ENCODE results near the gene CEP170B. TPM values are rescaled to one million over a fixed set of nuclear protein-coding genes. Genes with fewer than 3 reads are reported as not detected.
A peak's percentile ranks its signal among the peaks of the same experiment; 100 is the strongest.
"Not testable (repeated sequence)": the region's sequence is repeated elsewhere in the genome, so short reads cannot be mapped to it uniquely, and the experiment has no call there.

Gene CEP170B
- total RNA-seq, 1 donor from 2014 or later, result 19.2 TPM

DNA sequence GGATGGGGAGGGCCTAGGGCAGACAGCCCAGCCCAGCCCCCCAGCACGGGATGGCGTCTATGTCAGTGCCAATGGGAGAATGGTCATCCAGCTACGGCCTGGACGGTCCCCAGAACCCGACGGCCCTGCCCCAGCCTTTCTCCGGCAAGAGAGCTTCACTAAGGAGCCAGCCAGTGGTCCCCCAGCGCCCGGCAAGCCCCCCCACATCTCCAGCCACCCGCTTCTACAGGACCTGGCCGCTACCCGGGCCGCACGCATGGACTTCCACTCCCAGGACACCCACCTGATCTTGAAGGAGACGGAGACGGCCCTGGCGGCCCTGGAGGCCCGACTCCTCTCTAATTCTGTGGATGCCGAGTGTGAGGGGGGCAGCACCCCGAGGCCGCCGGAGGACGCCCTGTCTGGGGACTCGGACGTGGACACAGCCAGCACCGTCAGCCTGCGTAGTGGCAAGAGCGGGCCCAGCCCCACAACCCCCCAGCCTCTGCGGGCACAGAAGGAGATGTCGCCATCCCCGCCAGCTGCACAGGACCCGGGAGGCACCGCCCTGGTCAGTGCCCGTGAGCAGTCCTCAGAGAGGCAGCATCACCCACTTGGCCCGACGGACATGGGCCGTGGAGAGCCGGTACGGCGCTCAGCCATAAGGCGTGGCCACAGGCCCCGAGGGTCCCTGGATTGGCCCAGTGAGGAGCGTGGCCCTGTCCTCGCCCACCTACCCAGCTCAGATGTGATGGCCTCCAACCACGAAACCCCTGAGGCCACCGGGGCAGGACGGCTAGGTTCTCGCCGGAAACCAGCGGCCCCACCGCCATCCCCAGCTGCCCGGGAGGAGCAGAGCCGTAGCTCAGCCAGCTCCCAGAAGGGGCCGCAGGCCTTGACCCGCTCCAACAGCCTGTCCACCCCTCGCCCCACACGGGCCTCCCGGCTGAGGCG lies 21.9 kb downstream of the CEP170B start:
- DNase-seq (ENCODE audit: low spot score), result no peak
- intact Hi-C loops (cut with DNase I), result no loop called here

DNA sequence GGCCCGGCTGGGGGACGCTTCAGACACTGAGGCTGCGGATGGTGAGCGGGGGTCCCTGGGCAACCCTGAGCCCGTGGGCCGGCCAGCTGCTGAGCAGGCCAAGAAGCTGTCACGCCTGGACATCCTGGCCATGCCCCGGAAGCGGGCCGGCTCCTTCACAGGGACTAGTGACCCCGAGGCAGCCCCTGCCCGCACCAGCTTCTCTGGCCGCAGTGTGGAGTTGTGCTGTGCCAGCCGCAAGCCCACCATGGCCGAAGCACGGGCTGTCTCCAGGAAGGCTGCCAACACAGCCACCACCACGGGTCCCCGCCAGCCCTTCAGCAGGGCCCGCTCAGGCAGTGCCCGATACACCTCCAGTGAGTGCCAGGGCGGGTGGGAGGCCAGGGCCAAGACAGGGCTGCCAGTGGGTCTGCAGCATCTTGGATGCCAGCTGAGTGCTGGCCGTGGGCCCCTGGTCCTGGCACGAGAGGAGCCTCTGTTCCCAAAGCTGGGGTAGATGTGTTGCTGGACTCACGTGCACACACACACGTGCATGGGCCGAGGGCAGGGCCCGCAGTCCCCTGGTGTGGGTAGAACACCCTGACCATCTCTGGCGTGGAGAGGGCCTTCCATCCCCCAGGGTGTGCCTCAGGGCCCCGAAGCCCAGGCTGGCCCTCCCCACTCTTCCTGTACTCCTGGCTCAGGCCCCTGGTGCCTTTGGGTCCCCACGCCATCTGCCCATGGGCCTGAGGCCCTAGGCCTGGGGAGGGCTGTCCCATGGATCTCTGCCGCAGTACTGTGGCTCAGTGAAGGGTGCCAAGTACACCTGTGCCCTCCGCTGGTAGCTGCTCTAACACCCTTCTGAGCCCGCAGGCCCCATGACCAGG lies 22.8 kb downstream of the CEP170B start:
- intact Hi-C loops (cut with DNase I), result no loop called here
- DNase-seq (ENCODE audit: low spot score), result no peak

DNA sequence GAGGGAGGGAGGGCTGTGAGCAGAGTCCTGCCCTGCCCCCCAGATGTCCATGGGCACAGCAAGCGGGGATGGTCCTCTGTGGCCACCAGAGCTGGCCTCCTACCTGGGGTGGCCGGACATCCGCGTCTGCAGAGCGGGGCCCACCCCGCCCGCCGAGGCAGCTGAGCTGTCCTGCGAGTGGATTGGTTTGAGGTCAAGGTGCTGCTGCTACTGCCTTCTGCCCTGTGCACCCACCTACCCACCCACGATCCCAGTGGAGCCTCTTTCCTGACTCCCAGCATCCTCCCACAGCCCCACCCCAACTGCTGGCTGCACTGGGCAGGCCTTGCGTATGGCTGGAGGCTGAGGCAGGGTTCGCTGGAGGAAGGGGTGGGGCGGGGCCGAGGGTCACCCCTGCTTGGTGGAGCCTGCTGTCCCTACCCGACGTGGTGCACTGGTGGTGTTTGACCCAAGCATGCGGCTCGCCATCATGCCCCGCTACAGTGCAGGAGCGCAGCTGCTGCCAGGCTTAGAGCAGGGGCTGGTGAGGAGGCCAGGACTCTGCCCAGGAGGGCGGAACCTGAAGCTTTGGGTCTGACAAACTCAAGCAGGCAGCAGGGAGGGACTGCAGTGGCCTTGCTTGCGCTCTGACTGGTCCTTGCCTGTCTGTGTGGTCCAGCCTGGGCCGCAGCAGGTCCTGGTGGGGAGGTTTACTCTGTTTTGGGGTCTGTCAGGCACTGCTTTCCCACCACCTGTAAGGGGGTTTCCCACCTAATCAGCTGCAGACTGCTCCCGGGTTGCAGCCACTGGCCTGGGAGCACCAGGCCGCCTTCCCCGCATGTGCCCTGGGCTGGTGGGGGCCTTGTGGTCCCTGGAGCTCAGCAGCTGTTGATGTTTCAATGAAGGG lies 23.7 kb downstream of the CEP170B start:
- no peak for DNase-seq (ENCODE audit: low spot score)
- intact Hi-C loops (cut with DNase I), result no loop called here

DNA sequence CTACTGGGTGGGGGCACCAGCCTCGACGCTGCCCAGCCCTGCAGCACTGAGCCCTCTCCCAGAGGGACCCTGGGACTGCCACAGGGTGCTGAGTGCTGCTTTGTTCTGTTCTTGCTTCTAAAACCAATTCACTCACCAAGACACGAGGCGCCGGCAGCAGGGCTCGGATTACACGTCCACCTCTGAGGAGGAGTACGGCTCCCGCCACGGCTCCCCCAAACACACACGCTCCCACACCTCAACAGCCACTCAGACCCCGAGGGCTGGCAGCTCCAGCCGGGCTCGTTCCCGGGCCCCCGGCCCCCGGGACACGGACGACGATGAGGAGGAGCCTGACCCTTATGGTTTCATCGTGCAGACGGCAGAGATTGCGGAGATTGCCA lies 24.3 kb downstream of the CEP170B start:
- peak; percentile 74 for DNase-seq (ENCODE audit: low spot score)
- intact Hi-C loops (cut with DNase I), result no loop called here

DNA sequence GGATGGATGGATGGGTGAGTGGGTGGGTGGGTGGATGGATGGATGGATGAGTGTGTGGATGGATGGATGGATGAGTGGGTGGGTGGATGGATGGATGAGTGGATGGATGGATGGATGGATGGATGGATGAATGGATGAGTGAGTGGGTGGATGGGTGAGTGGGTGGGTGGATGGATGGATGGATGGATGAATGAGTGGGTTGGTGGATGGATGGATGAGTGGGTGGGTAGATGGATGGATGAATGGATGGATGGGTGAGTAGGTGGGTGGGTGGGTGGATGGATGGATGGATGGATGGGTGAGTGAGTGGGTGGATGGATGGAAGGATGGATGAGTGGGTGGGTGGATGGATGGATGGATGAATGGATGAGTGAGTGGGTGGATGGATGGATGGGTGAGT lies 25.2 kb downstream of the CEP170B start:
- intact Hi-C loops (cut with DNase I); DNase-seq (ENCODE audit: low spot score): not testable (repeated sequence)

DNA sequence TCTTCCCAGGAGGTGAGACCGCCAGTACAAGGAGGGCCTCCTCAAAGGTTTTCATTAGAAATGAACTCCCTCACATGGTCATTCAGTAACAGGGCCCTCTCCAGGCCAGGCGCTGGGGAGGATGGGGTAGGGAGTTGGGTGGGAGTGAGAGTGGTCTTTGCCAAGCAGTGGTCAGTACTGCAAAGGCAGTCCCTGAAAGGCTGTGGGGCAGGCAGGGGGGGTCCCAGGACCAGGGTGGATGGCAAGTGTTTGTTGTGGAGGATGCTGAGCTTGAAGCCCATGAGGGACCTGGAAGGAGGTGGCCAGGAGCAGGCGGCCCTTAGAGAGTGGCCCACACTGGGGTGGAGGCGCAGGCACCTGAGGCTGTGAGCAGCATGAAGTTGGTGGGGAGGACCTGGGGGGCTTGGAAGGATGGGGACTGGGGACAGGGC lies 26.1 kb downstream of the CEP170B start:
- intact Hi-C loops (cut with DNase I), result no loop called here
- no peak for DNase-seq (ENCODE audit: low spot score)

DNA sequence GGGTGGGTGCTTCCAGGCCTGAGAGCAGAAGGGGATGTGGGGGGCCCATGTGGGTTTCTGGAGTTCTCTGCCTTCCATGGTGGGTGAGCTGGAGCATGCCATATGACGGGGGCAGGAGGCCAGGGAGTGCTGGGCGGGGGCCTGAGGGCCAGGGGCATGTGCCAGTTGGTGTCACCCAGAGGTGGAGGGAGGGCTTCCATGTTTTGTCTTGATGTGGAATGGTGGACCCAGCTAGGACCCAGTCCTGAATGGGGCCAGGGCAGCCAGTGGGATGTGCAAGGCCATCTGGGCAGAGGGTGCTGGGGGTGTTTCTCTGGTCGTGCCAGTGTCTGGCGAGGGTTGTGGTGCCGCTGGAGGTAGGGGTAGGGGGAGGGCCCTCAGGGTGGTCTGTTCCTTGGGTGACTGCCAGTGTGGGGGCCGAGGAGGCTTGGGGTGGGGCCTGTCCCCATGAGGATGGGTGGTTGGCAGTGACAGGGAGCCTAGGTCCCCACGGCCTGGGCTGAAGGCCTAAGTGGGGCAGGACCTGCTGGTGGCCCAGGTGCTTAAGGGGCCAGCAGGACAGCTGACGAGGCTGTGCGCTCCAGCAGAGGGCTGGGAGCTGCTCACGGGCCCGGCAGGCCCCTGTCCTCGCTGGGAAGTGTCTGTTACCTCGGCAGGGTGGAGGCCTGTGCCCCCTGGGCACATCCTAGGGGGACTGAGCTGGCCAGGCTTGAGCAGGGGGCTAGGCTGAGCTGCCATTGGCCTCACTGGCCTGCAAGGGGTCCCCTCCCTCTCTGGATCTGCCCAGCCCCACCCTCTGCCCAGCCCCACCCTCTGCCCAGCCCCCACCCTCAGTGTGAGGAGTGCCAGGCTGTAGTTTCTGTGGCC lies 26.8 kb downstream of the CEP170B start:
- no peak for DNase-seq (ENCODE audit: low spot score)
- intact Hi-C loops (cut with DNase I), result no loop called here

DNA sequence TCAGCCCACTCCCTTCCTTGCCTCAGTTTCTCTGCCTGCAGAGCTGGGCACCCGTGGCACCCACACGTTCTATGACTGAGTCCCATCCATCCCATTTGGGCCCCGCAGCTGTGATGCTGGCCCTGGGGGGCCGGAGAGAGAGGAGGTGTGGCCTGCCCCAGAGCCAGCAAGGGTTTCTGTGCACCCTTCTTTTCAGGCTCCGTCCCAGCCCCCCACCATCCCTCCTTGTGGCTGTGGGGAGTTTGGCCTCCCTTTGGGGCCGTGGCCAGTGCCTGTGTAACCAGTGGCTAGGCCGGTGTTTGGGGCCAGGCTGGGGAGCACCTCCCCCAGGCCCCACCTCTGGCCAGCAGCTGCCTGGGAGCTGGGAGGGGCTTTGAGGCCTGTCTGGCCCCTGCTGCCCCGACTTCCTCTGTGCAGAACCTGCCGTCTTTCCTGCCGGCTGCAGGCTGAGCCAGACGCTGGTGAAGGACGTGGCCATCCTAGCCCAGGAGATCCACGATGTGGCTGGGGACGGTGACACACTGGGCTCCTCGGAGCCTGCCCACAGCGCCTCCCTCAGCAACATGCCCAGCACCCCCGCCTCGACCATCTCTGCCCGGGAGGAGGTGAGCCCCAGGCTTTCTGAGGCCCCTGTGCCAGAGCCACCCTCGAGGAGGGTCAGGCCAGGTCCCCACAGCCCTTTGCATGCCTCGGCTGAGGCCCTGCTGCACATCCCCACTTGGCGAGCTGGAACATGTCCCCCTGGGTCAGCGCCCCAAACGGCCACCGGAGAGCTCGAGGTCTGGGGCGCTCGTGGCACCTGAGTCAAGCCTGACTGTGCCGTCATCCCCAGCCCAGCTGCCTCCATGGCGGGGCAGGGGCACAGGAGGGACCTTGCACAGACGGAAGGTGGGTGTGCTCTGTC lies 27.7 kb downstream of the CEP170B start:
- intact Hi-C loops (cut with DNase I), result no loop called here
- DNase-seq (ENCODE audit: low spot score), result no peak

DNA sequence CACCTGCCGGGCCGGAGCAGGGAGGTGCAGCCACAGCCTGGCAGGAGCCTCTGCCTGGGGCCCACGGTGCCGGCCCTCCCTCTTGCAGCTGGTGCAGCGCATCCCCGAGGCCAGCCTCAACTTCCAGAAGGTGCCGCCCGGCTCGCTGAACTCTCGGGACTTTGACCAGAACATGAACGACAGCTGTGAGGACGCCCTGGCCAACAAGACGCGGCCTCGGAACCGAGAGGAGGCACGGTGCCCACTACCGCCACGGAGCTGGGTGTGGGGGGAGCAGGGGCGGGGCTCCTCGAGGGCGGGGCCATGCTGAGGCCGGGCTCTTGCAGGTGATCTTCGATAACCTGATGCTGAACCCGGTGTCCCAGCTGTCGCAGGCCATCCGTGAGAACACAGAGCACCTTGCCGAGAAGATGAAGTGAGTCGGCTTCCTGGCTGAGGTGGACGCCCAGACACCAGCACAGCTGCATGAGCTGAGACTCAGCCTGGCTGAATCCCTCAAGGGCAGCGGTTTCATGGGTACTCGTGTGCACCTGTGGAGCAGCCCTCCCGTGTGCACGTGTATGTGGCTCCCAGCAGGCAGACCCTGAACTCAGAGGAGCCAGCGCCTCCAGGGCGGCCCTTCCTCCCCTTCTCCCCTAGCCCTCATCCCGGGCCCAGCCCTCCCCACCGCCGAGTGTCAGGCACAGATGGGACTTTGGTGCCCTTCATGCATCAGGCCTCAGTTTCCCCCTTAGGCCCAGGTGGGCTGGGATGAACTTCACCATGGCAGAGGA lies 28.6 kb downstream of the CEP170B start:
- intact Hi-C loops (cut with DNase I), result loop anchor here (2.0 kb wide), 1 partner anchor 153 kb away; no protein-coding TSS in a partner anchor
- no peak for DNase-seq (ENCODE audit: low spot score)

DNA sequence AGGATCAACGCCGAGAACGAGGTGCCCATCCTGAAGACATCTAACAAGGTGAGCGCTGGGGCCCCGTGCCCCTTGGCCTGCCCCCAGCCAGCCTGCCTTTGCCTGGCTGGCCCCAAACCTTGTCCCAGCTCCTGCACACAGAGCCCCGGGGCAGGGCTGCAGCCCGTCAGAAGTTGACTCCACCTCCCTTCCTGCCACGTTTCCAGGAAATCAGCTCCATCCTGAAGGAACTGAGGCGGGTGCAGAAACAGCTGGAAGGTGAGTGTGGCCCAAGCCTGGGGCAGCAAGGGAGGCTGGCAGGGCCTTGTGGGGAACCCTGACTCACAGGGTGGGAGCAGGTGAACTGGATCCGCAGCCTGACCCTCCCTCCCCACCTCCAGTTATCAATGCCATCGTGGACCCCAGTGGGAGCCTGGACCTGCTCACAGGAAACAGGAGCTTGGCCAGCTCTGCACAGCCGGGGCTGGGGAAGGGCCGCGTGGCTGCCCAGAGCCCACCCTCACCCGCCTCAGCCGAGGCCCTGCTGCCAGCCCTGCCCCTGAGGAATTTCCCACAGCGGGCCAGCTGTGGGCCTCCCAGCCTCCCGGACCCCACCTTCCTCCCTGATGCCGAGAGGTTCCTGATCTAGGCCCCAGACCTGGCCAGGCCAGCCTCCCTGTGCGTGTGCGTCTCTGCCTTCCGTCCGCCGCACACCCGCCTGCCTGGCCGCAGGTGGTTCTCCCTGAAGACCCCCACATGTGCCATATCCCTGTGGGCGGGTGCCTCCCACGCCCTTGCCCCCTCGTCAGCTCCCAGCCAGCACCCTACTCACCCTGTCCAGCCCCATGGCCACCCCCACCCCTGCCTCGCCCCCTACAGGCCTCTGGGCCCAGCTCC lies 29.5 kb downstream of the CEP170B start:
- intact Hi-C loops (cut with DNase I), result loop anchor here (2.0 kb wide), 1 partner anchor 152 kb away; no protein-coding TSS in a partner anchor
- DNase-seq (ENCODE audit: low spot score), result no peak

DNA sequence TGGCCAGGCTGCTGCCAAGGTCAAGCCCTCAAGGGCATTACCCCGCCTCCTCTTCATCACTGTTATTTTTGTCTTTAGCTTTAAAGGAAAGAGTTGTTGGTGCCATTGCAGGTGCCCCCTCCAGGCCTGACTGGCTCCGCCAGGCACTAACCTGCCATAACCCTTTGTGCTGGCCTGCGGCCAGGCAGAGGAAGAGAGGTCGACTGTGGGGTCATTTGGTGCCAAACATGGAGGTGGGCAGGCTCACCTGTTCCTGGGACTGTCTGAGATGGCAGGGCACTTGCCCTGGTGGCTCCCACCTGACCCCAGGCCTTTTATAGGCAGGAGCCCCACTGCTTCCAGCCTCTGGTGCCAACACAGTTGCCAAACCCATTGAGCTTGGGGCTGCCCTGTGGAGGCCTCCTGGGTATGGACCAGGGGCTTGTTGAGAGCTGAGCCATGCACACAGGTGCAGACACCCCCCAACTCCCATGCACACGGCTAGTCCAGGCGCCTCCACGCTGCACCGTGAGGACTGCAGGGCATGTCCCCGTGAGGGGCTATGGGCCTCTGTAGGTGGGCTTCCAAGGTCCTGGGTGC lies 30.2 kb downstream of the CEP170B start:
- DNase-seq (ENCODE audit: low spot score), result no peak
- intact Hi-C loops (cut with DNase I), result loop anchor here (2.0 kb wide), 1 partner anchor 152 kb away; no protein-coding TSS in a partner anchor

DNA sequence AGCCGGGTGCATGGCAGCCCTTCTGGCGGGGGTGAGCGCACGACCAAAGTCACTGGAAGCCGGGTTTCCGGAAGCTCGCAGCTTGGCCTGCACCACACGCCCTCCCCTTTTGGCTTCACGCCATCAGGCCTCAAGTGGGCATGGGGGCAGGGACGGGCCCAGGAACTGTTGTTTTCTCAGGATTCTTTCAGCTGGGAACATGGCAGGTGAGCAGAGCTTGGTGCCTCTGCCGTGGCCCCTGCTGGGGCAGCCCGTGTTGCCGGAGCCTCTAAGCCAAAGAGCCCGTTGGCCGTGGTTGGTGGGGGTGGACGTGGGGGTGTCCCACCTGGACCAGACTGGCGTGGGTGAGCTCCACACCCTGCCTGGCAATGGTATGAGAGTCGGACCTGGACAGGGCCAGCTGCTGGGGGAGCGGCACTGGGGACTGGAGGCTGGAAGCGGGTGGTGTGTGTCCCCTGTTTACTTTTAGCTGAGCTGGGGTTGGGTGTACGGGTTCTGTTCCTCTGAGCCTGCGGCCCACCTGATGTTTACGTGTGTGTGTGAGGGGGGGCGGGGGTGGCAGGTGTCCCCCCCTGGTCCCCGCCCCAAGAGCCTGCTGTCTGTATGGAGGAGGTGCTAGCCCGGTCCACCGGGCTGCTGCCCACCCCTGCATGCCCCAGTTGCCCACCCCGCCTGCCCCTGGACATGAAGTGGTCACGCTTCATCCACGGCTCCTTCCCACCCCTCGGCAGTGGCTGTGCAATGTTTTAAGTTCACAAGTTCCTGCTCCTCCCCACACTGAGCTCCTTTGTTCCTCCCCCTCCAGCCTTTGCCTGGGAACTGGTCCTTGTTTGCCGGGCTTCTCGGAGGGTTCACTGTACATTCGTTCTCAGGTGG lies 31.0 kb downstream of the CEP170B start:
- DNase-seq (ENCODE audit: low spot score), result no peak
- intact Hi-C loops (cut with DNase I), result loop anchor here (2.0 kb wide), 1 partner anchor 151 kb away; no protein-coding TSS in a partner anchor

DNA sequence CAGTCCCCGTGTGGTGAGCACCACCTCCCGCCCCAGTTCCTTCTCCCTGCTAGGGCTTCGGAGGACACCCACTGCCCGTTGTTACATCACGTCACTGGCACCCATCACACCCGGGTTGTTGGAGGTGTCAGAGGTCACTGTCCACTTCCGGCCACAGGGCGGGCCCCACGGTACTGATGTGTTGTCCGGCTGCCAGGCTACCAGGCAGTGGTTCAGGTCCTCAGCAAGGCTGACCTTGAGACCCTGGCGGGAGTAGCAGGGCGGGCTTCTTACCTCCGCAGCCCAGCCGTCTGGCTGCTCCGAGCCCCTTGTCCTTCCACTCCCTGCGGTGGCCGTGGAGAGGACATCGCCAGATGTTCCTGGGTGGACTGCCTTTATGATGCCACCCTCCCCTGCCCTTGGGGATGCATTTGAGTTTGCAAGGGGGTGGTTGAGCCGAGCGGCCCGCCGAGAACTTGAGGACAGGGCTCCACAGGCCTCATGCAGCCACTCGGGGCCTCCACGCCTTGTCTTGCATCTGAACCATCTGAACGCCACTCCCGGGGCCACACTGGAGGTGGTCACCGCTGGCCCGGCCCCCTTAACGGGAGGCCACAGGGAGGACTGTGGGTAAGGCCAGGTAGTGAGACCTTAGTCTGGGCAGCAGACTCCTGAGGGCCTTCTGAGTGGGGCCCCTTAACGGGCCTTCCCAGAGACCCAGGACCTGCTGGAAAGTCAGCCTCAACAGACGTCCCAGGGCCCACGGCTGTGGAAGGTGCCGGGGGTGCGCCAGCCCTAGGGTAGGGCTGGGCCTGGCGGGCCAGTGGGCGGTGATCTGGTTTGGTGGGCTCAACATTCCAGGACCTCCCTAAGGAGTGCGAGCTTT lies 32.5 kb downstream of the CEP170B start:
- DNase-seq (ENCODE audit: low spot score), result no peak
- intact Hi-C loops (cut with DNase I), result no loop called here

DNA sequence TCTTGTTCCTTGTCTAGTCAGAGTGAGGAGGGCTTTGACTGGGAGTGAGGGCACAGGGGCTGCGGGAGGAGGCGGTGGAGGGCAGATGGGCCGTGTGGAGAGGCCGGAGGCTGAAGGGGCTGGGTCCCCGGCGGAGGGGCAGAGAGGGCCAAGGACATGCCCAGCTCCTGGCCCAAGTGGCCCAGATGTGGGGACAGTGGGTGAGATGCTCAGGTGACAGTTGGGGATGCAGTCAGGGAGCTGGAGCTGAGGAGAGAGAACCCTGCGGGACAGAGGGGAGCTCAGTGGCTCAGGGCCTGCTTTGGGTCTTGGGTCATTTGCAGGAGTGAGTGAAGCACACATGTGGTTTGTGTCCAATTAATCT lies 33.1 kb downstream of the CEP170B start:
- no peak for DNase-seq (ENCODE audit: low spot score)
- intact Hi-C loops (cut with DNase I), result no loop called here

Data from cardiac septum (tissue), 1 donor.